ENCODE measurements around the gene GRHL1. TPM values are rescaled to one million over a fixed set of nuclear protein-coding genes. Genes with fewer than 3 reads are reported as not detected.

The GRHL1 gene
- total and polyA plus RNA-seq, 2 of the 4 experiments (the other 2 are of a cell fraction): 0.18 to 0.21 TPM

DNA sequence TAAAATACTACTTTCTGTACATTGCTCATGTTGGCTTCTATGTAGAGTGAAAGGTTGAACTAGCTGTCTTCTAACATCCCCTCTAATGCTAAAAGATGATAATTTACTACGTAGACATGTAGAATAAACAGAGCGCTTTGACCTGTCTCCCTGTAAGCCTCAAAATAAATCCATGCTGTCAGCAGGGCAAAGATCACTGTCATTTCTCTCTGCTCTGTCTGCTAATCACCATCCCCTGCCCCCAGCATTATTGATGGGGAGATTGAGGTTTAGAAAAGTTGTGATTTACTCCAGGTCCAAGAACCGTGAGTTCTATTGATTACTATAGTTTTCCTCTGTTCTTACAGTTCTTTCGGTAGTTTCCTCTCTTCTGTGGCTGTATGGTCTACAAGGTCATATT, 39.0 kb upstream of the GRHL1 start:
- H3K4me3 ChIP-seq (ENCODE audit: insufficient read depth, low read depth, low read length): no peak overlapping the region
- dilution Hi-C loops (cut with HindIII; ENCODE audit: low sequenced_read_pairs, unreplicated experiment) (no loop called here), in situ Hi-C loops (cut with MboI; ENCODE audit: low sequenced_read_pairs) (no loop called here), intact Hi-C loops (cut with micrococcal nuclease) (no loop called here)
- H2BK15ac ChIP-seq (ENCODE audit: low read depth, low read length): no peak overlapping the region
- H2BK20ac ChIP-seq (ENCODE audit: low read depth, low read length): no peak overlapping the region
- H2AK5ac ChIP-seq (ENCODE audit: low read depth, low read length): no peak overlapping the region
- H3K4ac ChIP-seq (ENCODE audit: low read depth, low read length): no peak overlapping the region
- no peak overlapping the region for H2AFZ ChIP-seq (replicated peaks; ENCODE audit: low read length, poor library complexity)
- H3K56ac ChIP-seq (ENCODE audit: extremely low read depth, insufficient read depth, low read length): no peak overlapping the region
- H3K23ac ChIP-seq (ENCODE audit: low read depth, low read length): no peak overlapping the region
- ChIA-PET POLR2A (ENCODE audit: unreplicated experiment) (no interaction called here), CTCF (no interaction called here)
- TF ChIP-seq MAZ (IDR thresholded peaks at IDR 0.05; ENCODE audit: borderline replicate concordance, low read depth, low read length) (no peak), RAD21 (IDR thresholded peaks at IDR 0.05; ENCODE audit: low read length) (no peak), CHD1 (IDR thresholded peaks at IDR 0.05; ENCODE audit: low read depth, low read length) (no peak), MAFK (IDR thresholded peaks at IDR 0.05; ENCODE audit: low read depth, low read length) (no peak), POLR2A (IDR thresholded peaks at IDR 0.05; ENCODE audit: low read depth, low read length) (no peak), MXI1 (IDR thresholded peaks at IDR 0.05; ENCODE audit: borderline replicate concordance, low read depth, low read length) (no peak), BHLHE40 (IDR thresholded peaks at IDR 0.05; ENCODE audit: low read depth, low read length) (no peak), FOS (IDR thresholded peaks at IDR 0.05; ENCODE audit: low read depth, low read length) (no peak)
- TF ChIP-seq, protein P1, sequence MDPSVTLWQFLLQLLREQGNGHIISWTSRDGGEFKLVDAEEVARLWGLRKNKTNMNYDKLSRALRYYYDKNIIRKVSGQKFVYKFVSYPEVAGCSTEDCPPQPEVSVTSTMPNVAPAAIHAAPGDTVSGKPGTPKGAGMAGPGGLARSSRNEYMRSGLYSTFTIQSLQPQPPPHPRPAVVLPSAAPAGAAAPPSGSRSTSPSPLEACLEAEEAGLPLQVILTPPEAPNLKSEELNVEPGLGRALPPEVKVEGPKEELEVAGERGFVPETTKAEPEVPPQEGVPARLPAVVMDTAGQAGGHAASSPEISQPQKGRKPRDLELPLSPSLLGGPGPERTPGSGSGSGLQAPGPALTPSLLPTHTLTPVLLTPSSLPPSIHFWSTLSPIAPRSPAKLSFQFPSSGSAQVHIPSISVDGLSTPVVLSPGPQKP (IDR thresholded peaks at IDR 0.05; ENCODE audit: borderline replicate concordance, low read depth, low read length): no peak
- H4K20me1 ChIP-seq (ENCODE audit: insufficient read depth, low read length): peaks cover 3% of the 10 kb centered on the region; the same call in 1 of the 2 replicates
- H4K5ac ChIP-seq (ENCODE audit: low read depth, low read length): no peak overlapping the region
- DNase-seq (no peak), ATAC-seq (ENCODE audit: low read depth) (no peak)
- H3K9me1 ChIP-seq (ENCODE audit: insufficient read depth, low read length): peaks cover 9% of the 10 kb centered on the region
- no peak overlapping the region for H3K4me2 ChIP-seq (ENCODE audit: low read depth, low read length)
- no peaks in the 10 kb centered on the region for H3K9me3 ChIP-seq (ENCODE audit: control insufficient read depth, insufficient read depth, low read length)
- H2BK120ac ChIP-seq (ENCODE audit: low read depth, low read length): no peak overlapping the region
- H3K4me1 ChIP-seq (ENCODE audit: control insufficient read depth, insufficient read depth, low read length): peaks cover 5% of the 10 kb centered on the region
- no peak overlapping the region for H2BK5ac ChIP-seq (ENCODE audit: low read depth, low read length, poor library complexity, severe bottlenecking)
- no CpG with 5 or more reads among the region's 4 CpGs for WGBS, 2 experiments (ENCODE audit: extremely low coverage in 2 of 2, insufficient read length in 1 of 2)
- no peak overlapping the region for H2AK9ac ChIP-seq (replicated peaks; ENCODE audit: low read depth, low read length, poor library complexity)
- H4K8ac ChIP-seq (ENCODE audit: low read depth in 2 of 2, low read length in 2 of 2): no peak overlapping the region
- H3K36me3 ChIP-seq (ENCODE audit: control insufficient read depth, insufficient read depth, low read length): peaks cover 4% of the 10 kb centered on the region
- no peak overlapping the region for H3K27ac ChIP-seq (ENCODE audit: insufficient read depth, low read length)
- no peak overlapping the region for H4K91ac ChIP-seq (ENCODE audit: insufficient read depth, low read depth, low read length)
- no peak overlapping the region for H3K18ac ChIP-seq (ENCODE audit: low read depth, low read length)
- no peaks in the 10 kb centered on the region for H3K27me3 ChIP-seq (ENCODE audit: control insufficient read depth, insufficient read depth, low read length)
- no TSS peak for BruUV-seq (replicated peaks)
- peaks cover 4 to 13% of the 10 kb centered on the region in 2 experiments; a peak in 2 of 4 replicates for H3K79me1 ChIP-seq (ENCODE audit: low read depth in 1 of 2, low read length in 2 of 2)
- no peak overlapping the region for H3K9ac ChIP-seq (ENCODE audit: low read depth, low read length)
- no peak overlapping the region for H3K14ac ChIP-seq (replicated peaks; ENCODE audit: low read depth, low read length)

All from IMR-90 (cell line).